Endometrial microvascular endothelial cells (primary cell): ENCODE data around the gene OR11H6. TPM values are rescaled to one million over a fixed set of nuclear protein-coding genes. Genes with fewer than 3 reads are reported as not detected.
"Not testable (repeated sequence)": the region's sequence is repeated elsewhere in the genome, so short reads cannot be mapped to it uniquely, and the experiment has no call there.

ENCODE experiments used
- in situ Hi-C: cut with HindIII; loops from 2 replicates; pipeline ENCODE4 v1.10.0; 2017; ENCODE audit warnings: low sequenced_read_pairs, low pct_unique_long_range_greater_than_20kb; ENCODE audit errors: inconsistent ontology term
- total RNA-seq: library from RNA; depleted of rRNA; stranded (reverse); fragments of >200 nt; gene quantifications from one replicate; pipeline ENCODE4 v1.2.3, GENCODE V29; 2015; ENCODE audit errors: inconsistent ontology term

Gene OR11H6
- total RNA-seq, 1 donor from 2014 or later: not detected

DNA sequence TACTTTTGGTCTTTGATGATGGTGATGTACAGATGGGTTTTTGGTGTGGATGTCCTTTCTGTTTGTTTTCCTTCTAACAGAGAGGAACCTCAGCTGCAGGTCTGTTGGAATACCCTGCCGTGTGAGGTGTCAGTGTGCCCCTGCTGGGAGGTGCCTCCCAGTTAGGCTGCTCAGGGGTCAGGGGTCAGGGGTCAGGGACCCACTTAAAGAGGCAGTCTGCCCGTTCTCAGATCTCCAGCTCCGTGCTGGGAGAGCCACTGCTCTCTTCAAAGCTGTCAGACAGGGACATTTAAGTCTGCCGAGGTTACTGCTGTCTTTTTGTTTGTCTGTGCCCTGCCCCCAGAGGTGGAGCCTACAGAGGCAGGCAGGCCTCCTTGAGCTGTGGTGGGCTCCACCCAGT, 11.9 kb downstream of the OR11H6 start:
- in situ Hi-C loops: not testable (repeated sequence)

DNA sequence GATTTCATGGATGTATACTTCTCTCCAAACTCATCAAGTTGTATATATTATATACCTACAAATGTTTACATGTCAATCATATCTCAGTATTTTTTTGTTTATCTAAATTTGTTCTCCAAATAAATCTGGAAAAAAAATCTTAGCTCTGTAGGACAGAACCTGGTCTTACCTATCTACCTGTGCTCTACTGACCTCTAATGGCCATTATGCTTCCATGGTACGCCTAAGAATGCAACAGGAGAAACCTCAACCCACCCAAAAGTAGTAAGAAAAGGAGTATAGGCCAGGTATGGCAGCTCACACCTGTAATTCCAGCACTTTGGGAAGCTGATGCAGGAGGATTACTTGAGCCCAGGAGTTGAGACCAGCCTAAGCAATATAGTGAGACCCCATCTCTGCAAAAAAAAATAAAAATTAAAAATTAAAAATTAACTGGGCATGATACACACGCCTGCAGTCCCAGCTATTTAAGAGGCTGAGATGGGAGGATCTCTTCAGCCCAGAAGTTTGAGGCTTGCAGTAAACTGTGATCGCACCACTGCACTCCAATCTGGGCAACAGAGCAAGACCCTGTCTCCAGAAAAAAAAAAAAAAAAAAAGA, 24.2 kb downstream of the OR11H6 start:
- in situ Hi-C loops: no loop called here

DNA sequence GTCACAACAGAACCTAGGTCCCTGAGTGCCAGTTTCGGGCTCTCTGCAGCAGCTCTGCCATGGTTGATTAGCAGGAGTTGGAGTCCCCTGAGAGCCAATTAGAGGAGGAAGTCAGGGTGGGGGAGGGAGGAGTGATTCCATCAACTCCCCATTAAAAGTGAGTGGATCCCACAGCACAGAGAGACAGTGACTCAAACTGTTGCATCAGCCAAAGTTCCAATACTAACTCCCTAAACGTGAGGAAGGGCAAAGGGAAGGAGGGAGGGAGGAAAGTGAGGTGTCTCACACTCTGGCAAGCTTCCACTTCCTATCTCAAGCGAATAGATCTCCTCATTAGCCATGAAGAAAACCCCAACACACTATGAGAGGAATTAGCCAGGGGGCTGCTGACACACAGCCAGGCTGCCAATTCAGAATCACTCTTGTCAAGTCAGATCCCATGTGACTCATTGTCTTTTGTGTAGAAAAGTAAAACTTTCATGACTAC, 39.2 kb downstream of the OR11H6 start:
- in situ Hi-C loops: no loop called here

DNA sequence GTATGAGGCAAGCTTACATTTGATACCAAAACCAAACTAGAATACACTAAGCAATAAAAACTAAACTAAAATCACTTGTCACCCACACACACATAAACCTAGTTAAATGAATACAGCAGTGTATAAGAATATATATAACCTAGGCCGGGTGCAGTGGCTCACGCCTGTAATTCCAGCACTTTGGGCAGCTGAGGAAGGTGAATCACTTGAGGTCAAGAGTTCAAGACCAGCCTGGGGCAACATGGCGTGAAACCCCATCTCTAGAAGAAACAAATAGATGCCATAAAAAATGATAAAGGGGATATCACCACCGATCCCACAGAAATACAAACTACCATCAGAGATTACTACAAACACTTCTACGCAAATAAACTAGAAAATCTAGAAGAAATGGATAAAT, 40.9 kb downstream of the OR11H6 start:
- in situ Hi-C loops: not testable (repeated sequence)

DNA sequence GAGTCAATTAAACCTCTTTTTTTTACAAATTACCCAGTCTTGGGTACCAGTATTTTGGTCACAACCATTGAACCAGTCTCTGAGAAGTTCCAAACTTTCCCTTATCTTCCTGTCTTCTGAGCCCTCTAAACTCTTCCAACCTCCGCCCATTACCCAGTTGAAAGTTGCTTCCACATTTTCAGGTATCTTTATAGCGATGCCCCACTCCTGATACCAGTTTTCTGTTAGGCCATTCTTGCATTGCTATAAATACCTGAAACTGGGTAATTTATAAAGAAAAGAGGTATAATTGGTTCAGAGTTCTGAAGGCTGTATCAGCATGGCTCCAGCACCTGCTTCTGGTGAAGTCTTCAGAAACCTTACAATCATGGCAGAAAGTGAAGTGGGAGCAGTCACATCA, 50.6 kb downstream of the OR11H6 start:
- in situ Hi-C loops: no loop called here

Other genes starting within 250 kb of the OR11H6 start
- gene OR4K15, start 248.1 kb upstream of the OR11H6 start, total RNA-seq: not detected
- not detected for gene OR4Q2, start 221.5 kb upstream of the OR11H6 start, total RNA-seq
- gene OR4K14, start 204.4 kb upstream of the OR11H6 start, total RNA-seq: not detected
- not detected for gene OR4K13, start 187.7 kb upstream of the OR11H6 start, total RNA-seq
- not detected for gene OR4L1, start 163.7 kb upstream of the OR11H6 start, total RNA-seq
- gene OR4K17, start 113.0 kb upstream of the OR11H6 start, total RNA-seq: not detected
- not detected for gene OR4N5, start 84.9 kb upstream of the OR11H6 start, total RNA-seq
- not detected for gene OR11G2, start 32.8 kb upstream of the OR11H6 start, total RNA-seq
- gene OR11H7, start 5.3 kb downstream of the OR11H6 start, total RNA-seq: not detected
- not detected for gene OR11H4, start 15.6 kb downstream of the OR11H6 start, total RNA-seq
- gene TTC5, start 82.2 kb downstream of the OR11H6 start, total RNA-seq: 15.5 TPM
- gene CCNB1IP1, start 109.6 kb downstream of the OR11H6 start, total RNA-seq: 42.7 TPM
- gene PARP2, start 119.9 kb downstream of the OR11H6 start, total RNA-seq: 9.9 TPM
- gene TEP1, start 189.8 kb downstream of the OR11H6 start, total RNA-seq: 15.3 TPM
- gene KLHL33, start 212.5 kb downstream of the OR11H6 start, total RNA-seq: not detected
- gene OSGEP, start 231.1 kb downstream of the OR11H6 start, total RNA-seq: 55.3 TPM
- 240 TPM for gene APEX1, start 231.5 kb downstream of the OR11H6 start, total RNA-seq
- gene PIP4P1, start 237.7 kb downstream of the OR11H6 start, total RNA-seq: 10.4 TPM
- gene PNP, start 245.7 kb downstream of the OR11H6 start, total RNA-seq: 284 TPM